Stimulated activated CD4-positive, alpha-beta T cell treated with anti-CD3 and anti-CD28 coated beads, TNF-alpha, amount 100 ng/mL, for 24 hours (primary cell): ENCODE measurements around the gene MS4A13.
"Not testable (repeated sequence)": the region's sequence is repeated elsewhere in the genome, so short reads cannot be mapped to it uniquely, and the experiment has no call there.

ENCODE experiments used
- DNase-seq, 3 experiments: peaks; one replicate each; pipeline ENCODE4 v3.0.0-alpha.2; 2020; ENCODE audit warnings: low read depth in 3 of 3

Gene MS4A13

DNA sequence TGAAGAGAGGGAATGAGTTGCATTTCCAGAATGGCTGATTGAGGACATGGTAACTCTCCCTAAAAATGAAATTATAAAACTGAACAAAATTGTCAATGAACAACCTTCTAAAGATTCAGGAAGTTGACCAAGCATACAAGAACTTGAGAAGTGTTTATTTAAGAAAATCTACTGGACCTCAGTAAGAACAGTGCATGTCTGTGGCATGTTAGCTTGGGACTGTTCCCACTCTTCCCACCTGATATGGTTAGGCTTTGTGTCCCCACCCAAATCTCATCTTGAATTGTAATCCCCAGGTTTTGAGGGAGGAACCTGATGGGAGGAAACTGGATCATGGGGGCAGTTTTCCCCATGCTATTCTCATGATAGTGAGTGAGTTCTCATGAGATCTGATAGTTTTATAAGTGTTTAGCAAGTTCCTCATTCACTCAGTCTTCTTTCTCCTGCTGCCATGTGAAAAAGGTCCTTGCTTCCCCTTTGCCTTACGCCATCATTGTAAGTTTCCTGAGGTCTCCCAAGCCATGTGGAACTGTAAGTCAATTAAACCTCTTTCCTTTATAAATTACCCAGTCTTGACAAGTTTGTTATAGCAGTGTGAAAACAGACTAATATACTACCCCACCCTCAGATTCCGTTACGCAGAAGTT is 15.4 kb downstream of the MS4A13 start:
- no peak for DNase-seq

- not testable (repeated sequence) for DNase-seq
Observed at GRCh38 chr11:60532383-60532782, 17.2 kb downstream of the MS4A13 start.

GRCh38 chr11:60538627-60539026 is 23.4 kb downstream of the MS4A13 start:
- DNase-seq = not testable (repeated sequence)

GRCh38 chr11:60544077-60544476 is 28.9 kb downstream of the MS4A13 start:
- no peak for DNase-seq

DNA sequence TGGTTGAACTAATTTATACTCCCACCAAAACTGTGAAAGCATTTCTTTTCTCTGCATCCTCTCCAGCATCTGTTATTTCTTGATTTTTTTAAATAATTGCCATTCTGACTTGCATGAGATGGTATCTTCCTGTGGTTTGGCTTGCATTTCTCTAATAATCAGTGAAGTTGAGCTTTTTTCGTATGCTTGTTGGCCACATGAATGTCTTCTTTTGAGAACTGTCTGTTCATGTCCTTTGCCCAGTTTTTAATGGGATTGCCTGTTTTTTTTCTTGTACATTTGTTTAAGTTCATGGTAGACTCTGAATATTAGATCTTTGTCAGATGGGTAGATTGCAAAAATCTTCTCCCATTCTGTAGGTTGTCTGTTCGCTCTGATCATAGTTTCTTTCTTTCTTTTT is 46.1 kb downstream of the MS4A13 start:
- DNase-seq = no peak

- DNase-seq = no peak
Observed at GRCh38 chr11:60563553-60564235, 48.5 kb downstream of the MS4A13 start.

- no peak for DNase-seq
Observed at GRCh38 chr11:60566776-60567175, 51.6 kb downstream of the MS4A13 start.

GRCh38 chr11:60570970-60571369 is 55.8 kb downstream of the MS4A13 start:
- no peak for DNase-seq

GRCh38 chr11:60589611-60590010 is 74.4 kb downstream of the MS4A13 start:
- no peak for DNase-seq
